Activated CD8-positive, alpha-beta memory T cell treated with anti-CD3 and anti-CD28 coated beads, Interleukin-2, amount 50 U/mL, for 4 hours (primary cell): Measurements from ENCODE around the gene PEMT.

Experiments
- DNase-seq: peaks from one replicate; pipeline ENCODE4 v3.0.0-alpha.2; 2020

Gene PEMT

DNA sequence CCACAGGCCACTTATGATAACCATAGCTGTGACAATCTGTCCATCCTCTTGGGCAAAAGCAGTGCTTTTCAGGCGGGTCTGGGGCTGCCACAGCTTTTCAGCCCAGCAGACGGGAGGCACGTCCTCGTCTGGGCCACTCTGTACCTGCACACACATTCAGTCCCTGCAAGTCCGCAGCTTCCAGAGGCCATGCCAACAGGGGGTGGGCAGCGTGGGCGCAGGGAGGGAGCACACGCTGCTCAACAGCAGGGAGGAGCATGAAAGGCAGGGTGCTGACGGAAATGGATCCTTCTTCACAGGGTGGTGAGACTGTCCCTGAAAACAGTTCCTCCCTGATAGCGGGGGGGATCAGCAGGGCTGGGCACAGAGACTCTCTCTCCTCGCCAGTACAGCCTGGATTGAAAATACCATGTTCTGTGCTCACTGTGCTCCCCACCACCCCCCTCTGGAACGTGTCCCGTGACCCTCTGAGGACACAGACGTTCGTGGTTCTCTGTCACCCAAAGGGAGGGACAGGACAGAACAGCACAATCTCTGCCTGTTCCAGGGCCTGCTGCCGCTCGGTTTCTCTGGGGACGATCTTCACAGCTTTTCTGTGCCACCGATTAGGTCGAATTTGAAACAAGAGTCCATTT, 41.7 kb downstream of the PEMT start:
- DNase-seq = no peak

DNA sequence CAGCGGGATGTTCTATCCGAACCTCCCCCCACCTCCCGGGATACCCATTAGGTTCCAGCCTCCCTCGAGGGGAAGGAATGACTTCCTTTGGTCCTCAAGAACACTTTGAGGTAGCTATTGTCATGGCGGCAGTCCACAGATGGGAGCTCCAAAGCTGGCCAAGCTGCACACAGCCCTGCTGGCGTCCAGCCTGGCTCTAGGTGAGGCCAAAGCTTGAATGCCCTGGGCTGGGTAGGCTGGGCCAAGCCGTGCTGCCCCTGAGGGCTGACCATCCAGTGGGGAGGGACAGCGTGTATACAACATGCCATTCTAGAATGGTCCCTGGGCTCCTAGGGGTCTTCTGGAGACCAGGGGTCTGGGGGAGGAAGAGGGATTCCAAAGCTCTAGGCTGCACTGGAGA, 43.5 kb downstream of the PEMT start:
- DNase-seq = no peak

DNA sequence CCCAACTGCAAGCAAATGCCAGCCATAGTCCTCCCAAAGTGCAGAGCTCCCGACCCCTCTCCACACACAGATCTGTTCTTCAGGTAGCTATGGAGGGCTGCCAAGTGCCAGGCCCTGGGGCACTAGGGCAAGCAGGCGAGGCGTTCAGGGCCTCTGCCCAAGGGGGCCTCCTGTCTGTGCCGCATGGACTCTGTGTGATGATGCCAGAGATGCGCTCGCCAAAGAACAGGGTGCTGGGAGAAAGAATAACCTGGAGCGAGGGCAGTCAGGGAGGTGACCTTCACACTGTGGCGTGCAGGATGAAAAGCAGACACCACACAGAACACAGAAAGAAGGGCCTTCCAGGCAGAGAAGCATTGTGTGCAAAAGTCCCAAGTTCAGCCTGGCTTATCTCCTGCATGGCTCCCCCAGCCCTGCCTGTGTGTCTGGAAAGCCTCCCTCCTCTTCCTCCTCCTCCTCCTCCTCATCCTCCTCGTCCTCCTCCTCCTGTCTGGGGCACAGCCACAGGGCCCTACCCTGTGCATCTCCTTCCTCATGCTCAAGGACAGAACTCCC, 44.2 kb downstream of the PEMT start:
- DNase-seq = no peak

DNA sequence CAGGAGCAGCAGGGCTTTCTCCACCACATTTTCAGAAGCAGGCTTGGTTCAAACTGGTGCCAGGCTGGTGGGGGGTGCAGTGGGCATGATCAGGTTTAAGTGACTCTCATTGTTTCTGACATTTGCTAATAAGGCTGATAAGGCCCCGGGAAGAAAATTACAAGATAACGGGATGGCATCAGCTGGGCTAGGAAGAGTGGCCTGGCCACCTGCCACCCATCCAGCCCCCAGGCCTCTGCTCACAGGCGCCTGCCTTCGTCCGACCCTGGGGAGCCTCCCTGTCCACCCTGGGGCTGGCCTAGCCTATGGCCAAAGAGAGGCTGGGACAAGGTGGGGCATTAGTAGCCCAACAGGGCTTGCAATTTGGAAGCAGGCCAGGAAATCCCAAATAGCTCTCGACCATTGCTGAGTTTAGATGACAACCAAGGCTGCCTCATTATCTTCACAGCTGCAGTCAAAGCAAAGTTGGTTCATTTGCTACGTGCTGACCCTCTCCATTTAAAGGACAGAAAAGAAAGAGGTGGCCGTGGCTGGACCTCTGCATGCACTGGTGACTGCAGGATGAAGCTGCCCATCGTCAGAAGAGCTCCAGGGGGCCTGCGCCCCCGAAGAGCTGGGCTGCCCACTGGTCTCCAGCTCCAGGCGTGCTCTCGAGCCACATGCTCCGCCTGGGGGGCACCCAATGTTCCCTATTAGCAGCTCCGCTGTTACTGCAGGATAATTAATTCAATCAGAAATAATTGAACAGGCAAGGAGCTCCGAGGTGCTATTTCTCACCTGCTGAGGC, 44.9 kb downstream of the PEMT start:
- DNase-seq = no peak

DNA sequence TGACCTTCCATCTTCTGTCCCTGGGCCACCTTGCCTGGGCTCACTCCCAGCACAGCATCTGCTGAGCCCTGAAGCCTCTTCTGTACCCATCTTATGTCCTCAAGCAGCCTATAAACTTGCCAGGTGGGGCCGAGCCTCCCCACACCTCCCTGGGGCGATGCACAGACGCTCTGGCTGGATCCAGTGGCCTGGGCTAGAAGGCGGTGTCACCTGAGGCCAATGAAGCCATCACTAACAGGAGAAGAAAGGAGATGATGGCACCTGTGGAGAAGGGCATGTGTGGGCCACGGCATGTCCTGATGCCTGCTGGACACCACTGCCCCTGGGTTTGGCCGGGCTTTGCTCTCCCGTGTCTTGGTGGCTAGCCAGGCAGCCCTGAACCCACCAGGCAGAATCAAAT, 45.5 kb downstream of the PEMT start:
- DNase-seq = no peak

DNA sequence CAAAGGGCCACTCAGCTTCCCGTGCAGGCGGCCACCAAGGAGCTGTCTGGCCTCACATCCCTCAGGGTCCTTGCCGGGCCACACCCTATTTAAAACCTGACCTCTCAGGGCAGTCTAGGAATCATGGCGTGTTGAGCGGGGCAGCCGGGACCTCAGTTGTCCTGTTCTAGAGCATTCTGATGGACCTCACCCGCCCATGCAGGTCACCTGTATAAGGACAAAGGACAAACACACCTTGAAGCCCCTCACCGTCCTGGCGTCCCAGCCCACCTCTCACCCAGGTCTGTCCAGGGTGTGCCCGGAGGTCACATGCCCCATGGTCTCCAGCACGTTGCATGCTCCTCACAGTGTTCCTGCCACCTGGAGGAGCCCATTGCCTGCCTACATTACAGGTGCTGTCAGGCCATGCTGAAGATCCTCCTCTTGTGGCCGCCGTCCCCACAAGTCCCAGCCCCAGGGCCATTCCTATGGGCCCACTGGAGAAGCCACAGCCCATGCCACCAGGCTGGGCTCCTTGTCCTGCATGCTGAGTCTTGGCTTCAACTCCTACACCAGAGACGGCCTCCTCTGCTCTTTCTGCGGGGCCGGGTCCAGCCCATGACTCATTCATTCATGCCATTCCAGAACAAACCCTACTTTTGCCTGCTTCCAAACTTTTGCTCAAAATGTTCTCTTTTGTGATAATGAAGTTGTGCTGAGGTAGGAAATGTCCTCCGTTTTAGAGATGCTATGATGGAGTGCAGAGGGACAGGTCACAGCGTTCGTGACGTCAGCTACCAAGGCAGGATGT, 46.3 kb downstream of the PEMT start:
- DNase-seq = no peak

DNA sequence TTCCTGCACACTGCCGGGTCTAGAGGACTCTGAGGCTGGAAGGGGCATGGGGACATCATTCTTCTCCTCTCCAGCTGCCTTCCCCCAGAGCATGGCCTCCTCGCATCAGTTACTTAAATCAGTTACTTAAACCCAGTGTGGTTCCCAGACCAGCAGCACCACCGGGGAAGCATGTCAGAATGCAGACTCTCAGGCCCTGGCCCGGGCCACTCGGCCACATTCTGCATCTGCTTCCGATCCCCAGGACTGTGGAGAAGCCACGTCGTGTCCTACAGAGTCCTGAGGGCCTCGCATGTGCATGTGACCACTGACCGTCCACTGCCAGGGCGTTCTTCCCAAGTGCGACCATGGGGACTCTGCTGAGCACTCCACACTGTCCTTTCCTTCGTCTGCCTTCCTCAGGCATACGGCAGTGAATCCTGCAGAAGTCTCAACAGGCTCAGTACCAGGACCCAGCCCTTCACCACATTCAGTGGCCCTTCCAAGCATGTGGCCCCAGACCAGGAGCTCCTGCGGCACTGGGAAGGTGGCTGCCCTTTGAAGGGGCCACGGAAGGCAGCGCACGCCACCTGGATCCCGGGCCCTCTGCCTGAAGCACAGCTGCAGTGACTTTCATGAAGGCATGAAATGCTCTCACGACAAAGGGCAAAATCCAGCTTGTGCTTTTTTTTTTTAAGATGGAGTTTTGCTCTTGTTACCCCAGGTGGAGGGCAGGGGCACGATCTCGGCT, 48.4 kb downstream of the PEMT start:
- DNase-seq = no peak

DNA sequence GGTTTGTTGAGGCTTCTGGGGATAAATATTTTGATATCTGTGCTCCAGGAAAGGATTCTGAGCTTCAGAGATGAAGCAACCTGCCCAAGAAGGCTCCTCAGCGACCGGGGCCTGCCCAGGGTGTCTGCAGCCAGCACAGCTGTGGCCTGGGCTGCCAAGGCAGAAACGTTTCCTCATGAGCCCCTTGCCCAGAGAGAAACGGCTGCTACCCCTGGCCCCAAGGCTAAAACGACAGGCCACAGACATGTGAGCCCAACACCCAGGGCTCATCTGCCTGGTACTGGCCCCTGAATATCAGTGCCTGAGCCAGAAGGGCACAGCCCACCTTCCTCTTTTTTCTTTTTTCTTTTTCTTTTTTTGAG, 49.9 kb downstream of the PEMT start:
- DNase-seq = no peak

DNA sequence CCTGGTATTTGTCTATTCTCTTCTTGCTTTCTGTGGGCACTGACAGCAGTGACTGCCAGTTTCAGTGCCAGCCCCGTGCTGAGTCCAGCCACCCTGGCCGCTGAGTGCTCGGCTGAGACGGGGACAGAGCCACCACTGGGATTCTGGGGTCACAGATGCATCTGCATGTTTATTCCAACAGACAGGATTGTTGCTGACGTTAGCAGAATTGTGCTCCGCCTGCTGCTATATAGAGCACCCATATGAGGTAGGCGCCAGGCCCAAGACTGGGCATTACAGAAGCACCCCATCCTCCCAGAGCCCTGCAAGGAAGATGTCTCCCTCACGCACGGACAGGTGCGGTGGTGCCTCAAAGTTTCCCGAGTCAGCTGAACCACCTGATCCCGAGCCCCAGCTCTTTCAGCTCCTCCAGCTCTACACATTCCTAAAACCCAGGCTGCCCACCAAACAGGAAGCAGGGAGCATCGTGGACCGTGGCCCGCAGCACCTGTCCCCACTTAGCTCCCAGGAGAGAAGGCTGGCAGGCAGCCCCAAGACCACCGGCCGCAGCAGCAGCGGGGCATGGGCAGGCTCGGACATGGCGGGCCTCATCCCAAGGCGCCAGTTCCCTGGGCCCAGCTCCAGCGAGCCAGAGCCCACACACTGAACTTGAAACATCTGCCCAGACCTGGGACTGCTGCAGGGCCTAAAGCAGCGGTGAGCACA, 50.4 kb downstream of the PEMT start:
- DNase-seq = no peak

DNA sequence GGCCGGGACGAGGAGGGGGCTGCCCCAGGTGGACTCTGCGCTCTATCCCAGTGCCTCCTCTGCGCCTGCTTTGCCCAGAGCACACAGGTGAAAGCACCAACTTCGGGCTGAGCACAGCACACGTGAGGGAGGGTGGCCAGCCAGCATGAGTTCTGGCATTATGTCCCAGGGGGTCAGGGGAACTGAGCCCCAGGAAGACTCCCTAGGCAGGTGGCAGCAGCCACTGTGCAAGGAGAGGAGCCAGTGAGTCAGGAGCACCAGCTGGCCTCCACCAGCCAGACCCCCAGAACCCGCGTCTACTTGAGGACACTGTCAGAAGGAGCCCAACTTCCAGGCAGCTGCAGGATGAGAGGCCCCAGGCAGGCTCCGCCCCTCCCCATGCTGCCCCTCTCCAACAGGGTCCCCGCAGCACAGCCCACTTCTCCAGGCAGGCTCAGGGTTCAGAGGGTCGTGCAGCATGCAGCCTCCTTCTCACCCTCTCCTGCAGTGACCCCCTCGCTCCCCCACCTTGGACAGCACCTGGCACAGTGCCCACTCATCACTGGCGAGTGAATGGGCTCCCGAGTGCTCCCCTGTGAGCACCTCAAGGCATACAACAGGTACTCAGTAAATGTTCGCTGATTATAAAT, 51.1 kb downstream of the PEMT start:
- no peak for DNase-seq

DNA sequence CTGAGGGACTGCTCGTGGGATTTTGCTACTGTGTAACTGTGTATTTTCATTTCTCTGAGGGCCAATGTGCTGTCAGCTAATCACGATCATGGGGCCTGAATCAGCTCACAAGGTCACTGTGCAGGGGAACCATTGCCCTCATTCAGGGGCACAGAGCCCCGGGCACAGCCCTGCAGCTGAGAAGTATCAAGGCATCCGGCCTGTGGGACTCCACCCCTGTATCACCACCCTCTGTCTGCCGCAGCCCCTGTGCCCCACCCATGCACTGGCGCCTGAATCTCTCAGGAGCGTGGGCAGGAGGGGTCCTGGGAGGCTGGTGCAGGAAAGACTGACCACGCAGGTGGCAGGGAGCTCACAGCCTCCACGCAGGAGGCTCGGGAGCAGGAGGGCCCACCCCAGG, 51.9 kb downstream of the PEMT start:
- DNase-seq = no peak

DNA sequence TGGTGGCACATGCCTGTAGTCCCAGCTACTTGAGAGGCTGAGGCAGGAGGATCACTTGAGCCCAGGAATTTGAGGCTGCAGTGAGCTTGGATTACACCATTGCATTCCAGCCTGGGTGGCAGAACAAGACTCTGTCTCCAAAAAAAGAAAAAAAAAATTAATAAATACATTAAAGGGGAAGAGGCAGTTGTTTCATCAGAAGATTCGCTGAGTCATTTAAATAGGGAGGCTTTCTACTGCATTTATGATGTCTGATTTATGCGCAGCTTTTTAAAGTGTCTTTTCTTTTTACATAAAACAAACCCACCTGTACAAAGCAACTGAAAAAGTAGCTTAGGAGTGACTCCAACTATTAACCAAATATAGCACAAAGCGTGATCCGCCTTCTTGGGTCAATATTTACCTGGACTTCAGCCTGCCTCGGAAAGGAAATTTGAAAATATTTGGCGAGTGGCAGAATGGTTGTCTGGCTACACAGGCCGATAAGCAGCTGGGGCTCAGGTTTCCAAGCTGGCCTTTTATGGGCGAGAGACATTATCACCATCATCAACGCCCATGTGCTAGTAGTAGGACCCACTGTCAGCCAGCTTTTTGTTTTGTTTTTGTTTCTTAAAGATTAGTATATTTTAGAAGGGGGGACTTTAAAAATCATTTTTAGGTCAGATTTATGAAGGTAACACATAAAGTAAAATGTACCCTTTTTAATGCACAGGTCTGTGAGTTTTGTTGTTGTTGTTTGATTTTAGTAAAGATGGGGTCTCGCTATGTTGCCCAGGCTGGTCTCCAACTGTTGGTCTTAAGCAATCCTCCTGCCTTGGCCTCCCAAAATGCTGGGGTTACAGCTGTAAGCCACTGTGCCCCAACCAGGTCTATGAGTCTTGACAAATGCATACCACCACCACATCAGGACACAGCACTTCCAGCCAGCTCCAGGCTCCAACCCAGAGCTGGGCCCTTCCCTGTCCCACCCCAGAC, 52.8 kb downstream of the PEMT start:
- no peak for DNase-seq

DNA sequence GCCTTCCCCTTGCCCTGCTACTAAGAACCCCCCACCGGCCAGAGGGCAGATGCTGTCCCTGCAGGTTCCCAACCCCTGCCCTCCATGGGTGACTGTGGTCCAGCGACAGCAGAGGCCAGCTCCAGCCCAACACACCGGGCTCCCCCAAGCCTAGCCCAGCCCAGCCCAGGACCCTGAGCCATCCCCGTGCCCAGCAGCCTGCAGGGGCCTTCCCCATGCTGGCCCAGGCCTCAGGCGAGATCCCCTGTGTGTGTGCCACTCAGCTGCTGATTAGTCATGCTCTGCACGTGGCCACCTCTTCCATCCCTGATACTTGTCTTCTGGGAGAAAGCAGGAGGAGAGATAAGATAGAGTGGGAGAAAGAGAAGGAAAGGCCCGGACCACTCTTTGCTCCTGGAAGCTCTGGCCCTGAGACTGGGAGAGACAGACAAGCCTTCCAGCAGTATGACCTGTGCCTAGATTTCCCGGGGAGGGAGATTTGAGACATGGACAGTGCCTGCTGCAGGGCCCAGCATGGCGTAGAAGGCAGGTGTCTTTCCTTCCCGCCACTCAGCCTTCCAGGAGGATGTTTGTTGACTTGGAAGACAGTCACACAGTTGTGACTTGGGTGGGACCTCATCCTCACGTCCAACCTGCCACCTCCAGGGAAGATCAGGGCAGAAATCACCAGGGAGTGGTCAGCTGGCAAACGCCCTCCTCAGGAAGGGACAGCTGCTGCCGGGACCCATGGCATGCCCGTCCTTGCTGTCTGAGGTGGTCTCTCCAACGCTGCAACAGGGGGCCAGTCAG, 54.0 kb downstream of the PEMT start:
- no peak for DNase-seq

DNA sequence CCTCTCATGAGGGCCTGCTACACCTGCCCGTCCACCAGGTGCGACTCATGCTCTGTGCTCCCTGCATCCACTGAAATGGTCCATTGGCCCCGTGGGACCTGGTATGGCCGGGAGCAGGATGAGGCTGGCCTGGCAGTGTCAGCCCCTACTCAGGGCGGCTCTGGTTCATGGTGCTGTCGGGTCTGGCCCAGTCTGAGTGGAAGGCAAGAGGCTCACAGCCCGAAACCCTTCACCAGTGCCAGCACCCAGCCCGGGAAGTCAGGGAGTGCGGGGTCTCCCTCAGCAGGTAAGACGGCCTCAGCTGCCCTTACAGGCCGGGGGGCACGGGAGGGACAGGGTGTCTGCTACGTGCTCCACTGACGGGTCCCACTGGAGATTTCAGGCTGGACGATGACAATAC, 54.8 kb downstream of the PEMT start:
- no peak for DNase-seq

DNA sequence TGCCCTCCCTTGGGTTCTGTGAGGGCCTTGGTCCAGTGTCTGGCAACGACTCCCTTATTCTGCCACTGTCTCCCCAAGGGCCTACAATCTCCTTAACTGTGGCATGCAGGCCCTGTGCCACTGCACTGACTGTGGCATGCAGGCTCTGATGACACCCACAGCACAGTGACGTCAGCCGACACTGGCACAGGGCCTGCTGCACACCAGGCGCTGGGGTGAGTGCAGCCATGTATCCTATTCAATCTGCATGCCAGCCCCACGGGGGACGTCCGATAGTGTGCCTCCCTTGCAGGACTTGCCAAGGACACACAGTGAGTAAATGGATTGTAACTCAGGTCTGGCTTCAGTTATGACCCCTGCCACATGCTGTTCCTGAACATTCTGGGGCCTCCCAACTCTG, 55.6 kb downstream of the PEMT start:
- DNase-seq = no peak

DNA sequence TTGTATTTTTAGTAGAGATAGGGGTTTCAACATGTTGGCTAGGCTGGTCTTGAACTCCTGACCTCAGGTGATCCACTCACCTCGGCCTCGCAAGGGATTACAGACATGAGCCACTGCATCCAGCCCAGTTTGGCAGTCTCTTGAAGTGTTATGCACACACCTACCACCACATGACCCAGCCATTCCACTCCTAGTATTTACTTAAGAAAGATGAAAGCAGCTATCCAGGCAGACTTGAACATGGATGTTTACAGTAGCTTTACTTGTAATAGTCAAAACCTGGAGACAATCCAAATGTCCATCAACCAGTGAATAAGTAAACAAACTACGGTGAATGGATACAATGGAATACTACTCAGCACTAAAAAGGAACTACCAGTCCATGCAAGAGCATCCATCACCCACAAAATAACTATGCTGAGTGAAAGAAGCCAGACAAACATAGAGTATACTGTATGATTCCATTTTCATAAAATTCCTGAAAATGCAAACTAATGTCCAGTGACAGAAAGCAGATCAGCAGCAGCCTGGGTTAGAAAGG, 57.5 kb downstream of the PEMT start:
- DNase-seq = no peak

DNA sequence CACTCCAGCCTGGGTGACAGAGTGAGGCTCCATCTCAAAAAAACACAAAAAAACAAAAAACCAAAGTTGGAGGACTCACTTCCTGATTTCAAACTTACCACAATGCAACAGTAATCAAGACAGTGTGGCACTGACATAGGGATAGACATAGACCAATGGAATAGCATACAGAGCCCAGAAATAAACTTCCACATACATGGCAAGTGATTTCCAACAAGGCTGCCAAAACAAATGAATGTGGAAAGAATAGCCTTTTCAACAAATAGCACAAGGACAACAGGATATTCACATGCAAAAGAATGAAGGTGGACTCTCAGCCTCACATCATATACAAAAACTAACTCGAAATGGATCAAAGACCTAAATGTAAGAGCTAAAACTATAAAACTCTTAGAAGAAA, 58.5 kb downstream of the PEMT start:
- DNase-seq = no peak

DNA sequence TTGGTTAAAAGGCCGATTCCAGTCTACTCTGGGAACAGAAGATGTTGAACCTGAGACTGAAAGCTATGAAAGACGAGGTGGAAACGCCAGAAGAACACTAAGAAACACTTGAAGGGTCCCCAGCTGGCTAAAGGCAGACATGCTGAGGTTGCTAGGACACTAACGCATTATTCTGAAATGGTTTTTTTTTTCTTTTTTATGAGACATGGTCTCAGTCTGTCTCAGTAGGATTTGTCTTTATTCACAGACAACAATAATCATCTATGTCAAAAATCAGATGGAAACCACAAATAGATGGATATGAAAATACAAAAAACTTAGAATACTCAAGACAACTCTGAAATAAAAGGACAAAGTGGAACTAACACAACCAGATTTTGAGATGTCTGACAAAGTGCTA, 60.4 kb downstream of the PEMT start:
- no peak for DNase-seq
